ENCODE data around the gene ASB1. TPM values are rescaled to one million over a fixed set of nuclear protein-coding genes. Genes with fewer than 3 reads are reported as not detected.

Gene ASB1
- total RNA-seq, 1 experiment from 2014 or later = 28.9 TPM

GRCh38 chr2:238412067-238412767, 14.5 kb upstream of the ASB1 start:
- DNase-seq = no peak
- Histone ChIP-seq H3K9me3 (ENCODE audit: low read length) (peaks cover 4% of the 10 kb centered on the region; the same call in 1 of the 2 replicates), H3F3A (ENCODE audit: low read length, unreplicated experiment) (no peaks in the 10 kb centered on the region), H3K79me2 (ENCODE audit: low read length) (no peaks in the 10 kb centered on the region), H3K4me2 (ENCODE audit: low read length) (no peak overlapping the region), H3K27ac (ENCODE audit: low read length) (no peak overlapping the region), H3K9me2 (replicated peaks; ENCODE audit: low read length) (no peaks in the 10 kb centered on the region), H3K4me3 (ENCODE audit: low read length) (no peak overlapping the region), H3K36me3 (ENCODE audit: low read depth, low read length) (no peaks in the 10 kb centered on the region; the same call in 1 of the 2 replicates), H3K4me1 (ENCODE audit: insufficient read depth, low read length) (peaks cover 4% of the 10 kb centered on the region; the same call in 1 of the 2 replicates), H3K9ac (ENCODE audit: low read length) (no peak overlapping the region), H4K20me1 (ENCODE audit: low read length) (no peaks in the 10 kb centered on the region), H3K27me3 (ENCODE audit: low read length) (no peaks in the 10 kb centered on the region), H2AFZ (ENCODE audit: low read length) (no peak overlapping the region)
- POLR2A ChIA-PET (ENCODE audit: unreplicated experiment) = no interaction called here
- BruUV-seq (replicated peaks) = no TSS peak
- no peak for ATAC-seq
- intact Hi-C loops (cut with micrococcal nuclease) = no loop called here
- TF ChIP-seq CTCF (conservative IDR thresholded peaks at IDR 0.05; ENCODE audit: low read depth, low read length) (no peak), EZH2 (IDR thresholded peaks at IDR 0.05; ENCODE audit: low read length, unreplicated experiment) (no peak), EZH2phosphoT487 (IDR thresholded peaks at IDR 0.05; ENCODE audit: borderline replicate concordance, low read length) (no peak)
- CTCF ChIA-PET = no interaction called here

- no peak overlapping the region for H2AFZ ChIP-seq (ENCODE audit: low read length)
- no peak overlapping the region for H3K4me3 ChIP-seq (ENCODE audit: low read length)
- TF ChIP-seq CTCF (conservative IDR thresholded peaks at IDR 0.05; ENCODE audit: low read depth, low read length) (no peak), EZH2phosphoT487 (IDR thresholded peaks at IDR 0.05; ENCODE audit: borderline replicate concordance, low read length) (no peak), EZH2 (IDR thresholded peaks at IDR 0.05; ENCODE audit: low read length, unreplicated experiment) (no peak)
- peaks cover 4% of the 10 kb centered on the region; the same call in 1 of the 2 replicates for H3K4me1 ChIP-seq (ENCODE audit: insufficient read depth, low read length)
- no peaks in the 10 kb centered on the region for H4K20me1 ChIP-seq (ENCODE audit: low read length)
- BruUV-seq (replicated peaks) = no TSS peak
- H3F3A ChIP-seq (ENCODE audit: low read length, unreplicated experiment) = no peaks in the 10 kb centered on the region
- no peaks in the 10 kb centered on the region; the same call in 1 of the 2 replicates for H3K36me3 ChIP-seq (ENCODE audit: low read depth, low read length)
- ChIA-PET POLR2A (ENCODE audit: unreplicated experiment) (no interaction called here), CTCF (no interaction called here)
- ATAC-seq (no peak), DNase-seq (no peak)
- no peak overlapping the region for H3K4me2 ChIP-seq (ENCODE audit: low read length)
- no peak overlapping the region for H3K9ac ChIP-seq (ENCODE audit: low read length)
- H3K9me3 ChIP-seq (ENCODE audit: low read length) = peaks cover 4% of the 10 kb centered on the region; the same call in 1 of the 2 replicates
- H3K9me2 ChIP-seq (replicated peaks; ENCODE audit: low read length) = no peaks in the 10 kb centered on the region
- H3K27me3 ChIP-seq (ENCODE audit: low read length) = no peaks in the 10 kb centered on the region
- no peak overlapping the region for H3K27ac ChIP-seq (ENCODE audit: low read length)
- intact Hi-C loops (cut with micrococcal nuclease) = no loop called here
- no peaks in the 10 kb centered on the region for H3K79me2 ChIP-seq (ENCODE audit: low read length)
Measured at GRCh38 chr2:238413368-238413767, 13.4 kb upstream of the ASB1 start.
